ENCODE data around the gene AGBL3. TPM values are rescaled to one million over a fixed set of nuclear protein-coding genes. Genes with fewer than 3 reads are reported as not detected.

AGBL3 gene
- total RNA-seq, 1 donor from 2014 or later: 0.91 TPM

DNA sequence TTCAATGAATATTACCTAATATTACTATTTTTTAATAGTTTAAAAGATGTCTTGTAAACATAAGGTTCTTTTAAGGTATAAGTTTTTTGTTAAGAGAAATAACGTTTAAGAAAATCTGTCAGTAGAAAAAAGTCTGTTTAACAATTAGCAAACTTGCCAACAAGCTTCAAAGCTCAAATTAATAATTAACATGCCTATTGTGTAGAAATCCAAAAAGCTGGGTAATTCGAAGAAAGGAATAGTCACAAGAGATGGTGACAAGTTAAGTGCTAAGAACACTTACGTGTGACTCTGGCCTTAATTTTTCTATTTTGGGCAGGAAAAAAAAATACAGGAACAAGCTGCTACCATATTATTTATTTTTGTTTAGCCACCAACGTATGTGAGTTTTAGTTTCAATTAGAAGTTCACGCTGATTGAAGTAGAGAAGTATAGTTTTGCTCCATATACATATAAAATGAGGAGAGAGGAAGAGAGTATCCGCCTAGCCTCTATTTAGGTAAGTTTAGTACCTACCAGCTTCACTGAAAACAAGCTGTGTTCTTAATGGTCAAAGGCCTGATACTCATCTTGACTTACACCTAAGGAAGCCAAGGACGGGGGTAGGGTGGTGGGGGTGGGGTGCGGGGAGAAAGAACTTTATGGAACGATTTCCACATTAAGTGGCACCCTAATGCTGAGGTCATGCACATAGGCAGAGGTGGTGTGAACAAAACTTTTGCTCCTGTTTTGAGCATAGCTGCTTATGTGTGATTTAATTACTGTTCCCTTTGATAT lies 43.4 kb upstream of the AGBL3 start:
- Mint-ChIP-seq H3K27ac (ENCODE audit: unreplicated experiment) (no peak overlapping the region), H3K36me3 (ENCODE audit: low read depth, unreplicated experiment) (peaks cover 26% of the 10 kb centered on the region), H3K9me3 (ENCODE audit: unreplicated experiment) (no peaks in the 10 kb centered on the region), H3K4me1 (ENCODE audit: low read depth, unreplicated experiment) (peaks cover 73% of the 10 kb centered on the region), H3K27me3 (ENCODE audit: low read depth, unreplicated experiment) (no peaks in the 10 kb centered on the region), H3K4me3 (ENCODE audit: unreplicated experiment) (peak overlapping the region; percentile 36)
- H3K79me2 ChIP-seq (ENCODE audit: insufficient read depth, low read length): peaks cover 24% of the 10 kb centered on the region
- FAIRE-seq: no peak
- H3K4me3 ChIP-seq (ENCODE audit: insufficient read depth, low read depth, low read length): no peak overlapping the region
- H3K36me3 ChIP-seq (ENCODE audit: insufficient read depth, low read length): peaks cover 75% of the 10 kb centered on the region
- no peaks in the 10 kb centered on the region for H3K27me3 ChIP-seq (ENCODE audit: insufficient read depth, low read length)
- TF ChIP-seq EZH2 (IDR thresholded peaks at IDR 0.05; ENCODE audit: insufficient read depth, low read length): no peak
- TF ChIP-seq, protein P1, sequence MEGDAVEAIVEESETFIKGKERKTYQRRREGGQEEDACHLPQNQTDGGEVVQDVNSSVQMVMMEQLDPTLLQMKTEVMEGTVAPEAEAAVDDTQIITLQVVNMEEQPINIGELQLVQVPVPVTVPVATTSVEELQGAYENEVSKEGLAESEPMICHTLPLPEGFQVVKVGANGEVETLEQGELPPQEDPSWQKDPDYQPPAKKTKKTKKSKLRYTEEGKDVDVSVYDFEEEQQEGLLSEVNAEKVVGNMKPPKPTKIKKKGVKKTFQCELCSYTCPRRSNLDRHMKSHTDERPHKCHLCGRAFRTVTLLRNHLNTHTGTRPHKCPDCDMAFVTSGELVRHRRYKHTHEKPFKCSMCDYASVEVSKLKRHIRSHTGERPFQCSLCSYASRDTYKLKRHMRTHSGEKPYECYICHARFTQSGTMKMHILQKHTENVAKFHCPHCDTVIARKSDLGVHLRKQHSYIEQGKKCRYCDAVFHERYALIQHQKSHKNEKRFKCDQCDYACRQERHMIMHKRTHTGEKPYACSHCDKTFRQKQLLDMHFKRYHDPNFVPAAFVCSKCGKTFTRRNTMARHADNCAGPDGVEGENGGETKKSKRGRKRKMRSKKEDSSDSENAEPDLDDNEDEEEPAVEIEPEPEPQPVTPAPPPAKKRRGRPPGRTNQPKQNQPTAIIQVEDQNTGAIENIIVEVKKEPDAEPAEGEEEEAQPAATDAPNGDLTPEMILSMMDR (IDR thresholded peaks at IDR 0.05; ENCODE audit: insufficient read depth, low read depth, low read length): no peak
- no peak overlapping the region for H3K9ac ChIP-seq (ENCODE audit: low read length)
- no peak overlapping the region for H3K4me2 ChIP-seq (ENCODE audit: low read length)
- H3K27ac ChIP-seq (ENCODE audit: low read depth, low read length): peak overlapping the region; percentile 72
- DNase-seq (ENCODE audit: low read depth): no peak
- peaks cover 26% of the 10 kb centered on the region for H4K20me1 ChIP-seq (ENCODE audit: insufficient read depth, low read length)
- no peaks in the 10 kb centered on the region for H3K9me3 ChIP-seq (ENCODE audit: insufficient read depth, low read depth, low read length)
- H3K4me1 ChIP-seq (ENCODE audit: insufficient read depth, low read length): peaks cover 14% of the 10 kb centered on the region
- no peak overlapping the region for H2AFZ ChIP-seq (ENCODE audit: low read depth, low read length)

DNA sequence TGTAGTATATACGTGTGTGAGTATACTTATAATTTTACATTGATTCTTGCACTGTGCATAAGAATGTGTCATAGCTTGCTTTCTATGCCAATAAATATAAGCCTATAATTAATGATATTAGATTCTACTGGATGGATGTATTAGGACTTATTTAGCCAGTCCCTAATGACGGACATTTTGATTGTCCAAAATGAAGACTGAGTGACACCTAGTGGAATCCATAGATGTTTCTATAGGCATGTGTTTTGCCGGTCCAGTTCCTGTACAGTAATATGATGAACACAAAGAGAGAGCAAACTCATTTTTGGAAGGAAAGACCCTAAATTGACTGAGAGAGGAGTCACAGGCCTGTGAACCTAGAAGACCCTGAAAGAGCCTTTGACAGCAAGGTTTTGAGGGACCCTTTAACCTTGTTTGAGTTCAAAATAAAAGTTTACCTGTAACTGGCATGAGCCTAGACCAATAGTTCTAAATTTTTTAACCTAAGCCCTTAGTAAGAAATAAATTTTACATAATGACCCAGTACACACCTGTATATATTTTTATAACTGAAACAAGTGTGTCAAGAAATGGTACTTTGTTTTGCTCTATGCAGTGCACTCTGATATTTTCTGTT lies 42.4 kb upstream of the AGBL3 start:
- no peak for TF ChIP-seq EZH2 (IDR thresholded peaks at IDR 0.05; ENCODE audit: insufficient read depth, low read length)
- TF ChIP-seq, protein P1 (IDR thresholded peaks at IDR 0.05; ENCODE audit: insufficient read depth, low read depth, low read length): no peak
- Histone ChIP-seq H3K79me2 (ENCODE audit: insufficient read depth, low read length) (peaks cover 25% of the 10 kb centered on the region), H3K9me3 (ENCODE audit: insufficient read depth, low read depth, low read length) (no peaks in the 10 kb centered on the region), H3K9ac (ENCODE audit: low read length) (no peak overlapping the region), H3K4me1 (ENCODE audit: insufficient read depth, low read length) (peaks cover 14% of the 10 kb centered on the region), H3K27ac (ENCODE audit: low read depth, low read length) (no peak overlapping the region), H3K4me3 (ENCODE audit: insufficient read depth, low read depth, low read length) (no peak overlapping the region), H3K36me3 (ENCODE audit: insufficient read depth, low read length) (peaks cover 74% of the 10 kb centered on the region), H3K4me2 (ENCODE audit: low read length) (no peak overlapping the region), H4K20me1 (ENCODE audit: insufficient read depth, low read length) (peaks cover 32% of the 10 kb centered on the region), H3K27me3 (ENCODE audit: insufficient read depth, low read length) (no peaks in the 10 kb centered on the region), H2AFZ (ENCODE audit: low read depth, low read length) (no peak overlapping the region)
- DNase-seq (ENCODE audit: low read depth) (no peak), FAIRE-seq (no peak)
- H3K27ac Mint-ChIP-seq (ENCODE audit: unreplicated experiment): peak overlapping the region; percentile 50
- H3K27me3 Mint-ChIP-seq (ENCODE audit: low read depth, unreplicated experiment): no peaks in the 10 kb centered on the region
- no peaks in the 10 kb centered on the region for H3K9me3 Mint-ChIP-seq (ENCODE audit: unreplicated experiment)
- no peak overlapping the region for H3K4me3 Mint-ChIP-seq (ENCODE audit: unreplicated experiment)
- peaks cover 20% of the 10 kb centered on the region for H3K36me3 Mint-ChIP-seq (ENCODE audit: low read depth, unreplicated experiment)
- H3K4me1 Mint-ChIP-seq (ENCODE audit: low read depth, unreplicated experiment): peaks cover 65% of the 10 kb centered on the region

DNA sequence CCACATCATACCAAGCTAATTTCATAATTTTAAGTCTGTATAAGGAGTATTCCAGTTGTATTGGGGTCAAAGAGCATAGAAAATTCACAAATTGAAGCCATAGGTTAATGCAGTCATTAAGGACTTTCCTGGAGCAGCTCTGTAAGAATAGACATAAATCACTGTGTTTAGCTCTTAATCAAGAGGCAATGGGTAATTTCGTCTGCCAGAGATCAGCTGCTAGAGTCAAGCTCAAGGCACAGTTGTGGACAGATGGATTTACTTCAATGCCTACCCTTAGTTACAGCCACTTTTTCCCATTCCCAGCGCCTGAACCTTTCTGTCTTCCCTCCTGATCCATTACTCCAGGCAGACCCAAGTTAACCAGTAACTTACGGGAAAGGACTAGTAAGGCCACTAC lies 40.6 kb upstream of the AGBL3 start:
- no peaks in the 10 kb centered on the region for H3K27me3 ChIP-seq (ENCODE audit: insufficient read depth, low read length)
- peaks cover 44% of the 10 kb centered on the region for H4K20me1 ChIP-seq (ENCODE audit: insufficient read depth, low read length)
- H3K9me3 ChIP-seq (ENCODE audit: insufficient read depth, low read depth, low read length): no peaks in the 10 kb centered on the region
- Mint-ChIP-seq H3K4me1 (ENCODE audit: low read depth, unreplicated experiment) (peaks cover 64% of the 10 kb centered on the region), H3K4me3 (ENCODE audit: unreplicated experiment) (no peak overlapping the region), H3K27me3 (ENCODE audit: low read depth, unreplicated experiment) (no peaks in the 10 kb centered on the region), H3K9me3 (ENCODE audit: unreplicated experiment) (no peaks in the 10 kb centered on the region), H3K36me3 (ENCODE audit: low read depth, unreplicated experiment) (peaks cover 21% of the 10 kb centered on the region), H3K27ac (ENCODE audit: unreplicated experiment) (peak overlapping the region; percentile 16)
- no peak overlapping the region for H2AFZ ChIP-seq (ENCODE audit: low read depth, low read length)
- no peak overlapping the region for H3K4me3 ChIP-seq (ENCODE audit: insufficient read depth, low read depth, low read length)
- peaks cover 9% of the 10 kb centered on the region for H3K4me1 ChIP-seq (ENCODE audit: insufficient read depth, low read length)
- H3K9ac ChIP-seq (ENCODE audit: low read length): no peak overlapping the region
- no peak overlapping the region for H3K4me2 ChIP-seq (ENCODE audit: low read length)
- no peak overlapping the region for H3K27ac ChIP-seq (ENCODE audit: low read depth, low read length)
- DNase-seq (ENCODE audit: low read depth) (no peak), FAIRE-seq (no peak)
- TF ChIP-seq EZH2 (IDR thresholded peaks at IDR 0.05; ENCODE audit: insufficient read depth, low read length): no peak
- H3K79me2 ChIP-seq (ENCODE audit: insufficient read depth, low read length): peaks cover 39% of the 10 kb centered on the region
- peaks cover 76% of the 10 kb centered on the region for H3K36me3 ChIP-seq (ENCODE audit: insufficient read depth, low read length)

Measured in astrocyte (in vitro differentiated cells and primary cell).